ENCODE data around the gene CMTM8.
"Not testable (repeated sequence)": the region's sequence is repeated elsewhere in the genome, so short reads cannot be mapped to it uniquely, and the experiment has no call there.

CMTM8 gene

DNA sequence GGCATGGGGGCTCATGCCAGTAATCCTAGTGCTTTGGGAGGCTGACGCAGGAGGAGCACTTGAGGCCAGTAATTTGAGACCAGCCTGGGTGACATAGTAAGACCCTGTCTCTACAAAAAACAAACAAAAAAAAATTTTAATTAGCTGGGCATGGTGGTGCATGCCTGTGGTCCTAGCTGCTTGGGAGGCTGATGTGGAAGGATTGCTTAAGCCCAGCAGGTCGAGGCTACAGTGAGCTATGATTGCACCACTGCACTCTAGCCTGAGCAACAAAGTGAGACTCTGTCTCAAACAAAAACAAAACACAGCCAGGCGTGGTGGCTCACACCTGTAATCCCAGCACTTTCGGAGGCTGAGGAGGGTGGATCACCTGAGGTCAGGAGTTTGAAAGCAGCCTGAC, 9.7 kb upstream of the CMTM8 start:
- not testable (repeated sequence) for DNase-seq

DNA sequence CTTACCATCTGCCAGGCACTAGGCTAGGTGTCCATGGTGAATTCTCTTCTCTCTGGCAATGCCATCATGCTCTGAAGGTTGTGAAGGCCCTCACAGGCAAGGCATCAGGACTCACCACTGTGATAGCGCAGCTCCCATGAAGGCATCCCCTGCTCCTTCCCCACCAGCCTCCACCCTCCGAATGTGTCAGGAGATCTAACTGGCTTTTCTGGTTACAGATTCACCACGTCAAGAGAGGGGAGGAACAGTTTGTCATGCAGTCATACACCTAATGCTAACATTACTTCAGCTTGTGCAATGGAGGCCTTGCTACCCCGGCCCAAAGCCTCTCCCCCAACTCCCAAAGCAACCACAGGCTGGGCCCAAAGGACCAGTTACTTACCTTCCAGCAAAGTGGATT, 8.9 kb upstream of the CMTM8 start:
- DNase-seq = no peak

DNA sequence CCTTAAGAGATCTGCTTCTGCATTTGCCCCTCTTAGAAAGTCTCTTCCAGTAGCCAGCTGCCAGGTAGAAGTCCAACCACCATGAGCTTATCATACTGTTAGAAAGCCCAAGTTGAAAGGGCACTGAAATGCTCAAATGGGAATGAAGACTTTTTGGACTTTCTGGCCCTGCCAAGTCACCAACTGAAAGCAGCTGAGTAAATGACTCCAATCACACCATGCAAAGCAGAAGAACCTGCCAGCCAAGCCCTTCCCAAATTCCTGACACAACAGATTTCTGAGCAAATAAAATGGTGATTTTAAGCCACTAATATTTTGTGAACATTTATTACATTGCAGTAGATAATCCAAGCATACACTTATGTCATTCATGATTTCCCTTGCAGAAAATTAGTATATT, 2.1 kb upstream of the CMTM8 start:
- DNase-seq = no peak

GRCh38 chr3:32237670-32238452, 619 bp upstream of the CMTM8 start:
- no peak for DNase-seq

DNA sequence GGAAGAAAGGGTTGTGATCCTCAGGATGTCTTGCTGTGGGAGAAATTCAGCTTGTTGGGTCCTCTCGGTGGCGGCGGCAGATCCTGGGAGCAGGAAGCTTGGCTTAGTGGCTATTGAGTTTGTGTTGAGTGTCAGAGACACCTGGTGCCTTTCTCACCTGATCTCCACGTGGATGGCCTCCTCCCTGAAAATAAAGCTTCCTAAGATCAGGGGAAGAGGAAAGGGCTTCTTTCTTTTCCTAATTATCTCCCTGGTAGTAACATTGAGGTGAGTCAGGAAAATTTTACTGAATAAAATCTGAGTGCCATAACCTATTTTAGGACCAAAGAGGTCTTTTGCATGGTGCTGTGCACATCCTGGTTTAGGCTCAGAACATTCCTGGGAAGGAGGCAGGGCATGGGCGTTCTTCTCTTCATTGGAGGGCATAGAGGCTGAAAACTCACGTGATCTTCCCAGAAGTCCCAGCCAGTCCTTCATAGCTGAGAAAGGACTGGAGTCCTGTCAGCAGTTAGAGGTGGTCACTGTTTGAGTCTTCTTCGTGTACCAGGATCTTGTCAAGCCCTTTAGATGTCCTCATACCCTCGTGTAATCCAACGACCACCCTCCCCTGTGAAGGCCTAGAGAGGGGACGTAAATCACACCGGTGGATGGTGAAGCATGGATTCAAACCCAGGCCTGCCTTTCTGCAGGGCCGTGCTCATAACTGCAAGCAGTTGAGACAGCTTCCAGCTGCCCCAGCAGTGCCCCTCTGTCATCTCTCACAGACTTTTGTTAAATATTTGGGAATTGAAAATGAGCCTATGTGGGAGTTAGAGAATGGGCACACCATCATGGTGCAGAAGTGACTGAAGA, 1.1 kb downstream of the CMTM8 start:
- DNase-seq = no peak

GRCh38 chr3:32240159-32240545, 1.7 kb downstream of the CMTM8 start:
- no peak for DNase-seq

GRCh38 chr3:32241100-32241499, 2.6 kb downstream of the CMTM8 start:
- no peak for DNase-seq

DNA sequence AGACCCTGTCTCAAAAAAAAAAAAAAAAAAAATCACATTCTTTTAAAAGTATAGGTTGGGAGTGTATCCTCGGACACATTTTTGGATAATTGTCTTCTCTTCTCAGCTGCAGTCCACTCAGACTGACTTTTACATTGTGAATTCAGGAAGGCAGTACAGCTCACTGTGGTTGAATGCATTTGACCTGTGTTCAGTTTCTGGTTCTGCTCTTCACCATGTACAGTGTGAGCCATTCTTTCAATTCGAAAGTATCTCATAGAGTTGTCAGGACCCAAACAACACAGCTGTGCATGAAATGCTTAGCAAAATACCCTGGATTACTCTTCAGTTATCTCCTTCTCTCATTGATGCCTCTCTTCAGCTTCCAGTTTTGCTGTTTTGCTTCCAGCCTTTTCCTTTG, 5.0 kb downstream of the CMTM8 start:
- no peak for DNase-seq

DNA sequence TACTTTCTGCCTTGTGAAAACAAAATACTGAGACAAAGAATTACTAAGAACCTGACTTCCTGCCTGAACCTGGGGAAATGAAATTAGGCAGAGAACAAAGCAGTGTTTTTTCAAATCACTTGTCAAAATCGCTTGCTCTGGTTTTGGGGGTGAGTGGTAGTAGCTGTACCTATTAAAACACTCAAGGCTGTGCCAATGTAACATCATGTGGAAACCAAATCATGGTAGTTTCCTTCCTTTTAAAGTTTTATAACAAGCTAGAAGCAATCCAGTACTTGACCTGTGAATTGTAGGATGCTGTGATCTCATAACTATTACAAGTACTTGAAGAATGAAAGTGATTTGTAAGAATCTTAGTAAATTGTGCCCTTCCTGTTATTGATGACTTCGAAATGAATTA, 6.7 kb downstream of the CMTM8 start:
- no peak for DNase-seq

DNA sequence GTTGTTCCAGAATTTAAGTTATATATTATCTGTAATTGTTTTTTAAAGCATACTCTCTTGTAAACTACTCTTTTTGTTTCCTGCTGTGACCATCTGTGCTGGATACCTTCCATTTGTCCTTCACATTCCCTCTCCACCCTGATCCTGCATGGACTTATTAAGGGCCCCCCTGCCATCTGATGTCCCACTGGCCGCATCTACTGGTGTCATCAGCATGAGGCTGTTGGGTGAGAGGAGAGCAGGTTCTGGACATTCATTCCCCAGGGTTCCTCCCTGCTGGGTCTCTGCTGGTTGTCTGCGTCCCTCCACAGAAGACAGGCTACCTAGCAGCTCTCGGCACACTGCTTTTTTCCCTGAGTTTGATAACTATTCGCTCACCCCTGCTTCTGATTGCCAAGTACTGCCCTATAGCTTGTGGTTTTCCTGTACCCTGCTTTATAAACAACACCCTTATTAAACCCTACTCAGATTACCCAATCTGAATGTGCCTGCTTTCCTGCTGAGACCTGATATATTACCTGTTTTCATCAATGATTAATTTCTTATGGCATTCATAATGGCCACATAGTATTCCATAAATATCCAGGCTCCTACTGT, 7.7 kb downstream of the CMTM8 start:
- DNase-seq = no peak

GRCh38 chr3:32249184-32249782, 10.8 kb downstream of the CMTM8 start:
- DNase-seq = no peak

DNA sequence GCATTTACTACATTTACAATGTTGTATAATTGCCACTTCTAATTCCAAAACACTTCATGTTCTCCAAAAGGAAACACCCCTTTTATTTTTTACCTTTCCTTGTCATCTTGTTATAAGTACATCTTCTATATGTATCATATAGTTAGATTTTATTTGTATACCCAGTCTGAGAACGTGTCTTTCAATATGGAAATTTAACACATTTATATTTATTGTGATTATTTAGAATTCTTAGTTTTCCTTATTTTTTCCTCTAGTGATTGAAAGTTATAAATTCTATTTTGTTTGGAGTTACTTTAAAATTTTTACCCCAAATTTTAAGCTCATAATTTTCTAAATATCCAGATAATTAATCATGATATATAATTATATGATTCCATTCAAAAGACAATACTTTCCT, 15.8 kb downstream of the CMTM8 start:
- DNase-seq = no peak

DNA sequence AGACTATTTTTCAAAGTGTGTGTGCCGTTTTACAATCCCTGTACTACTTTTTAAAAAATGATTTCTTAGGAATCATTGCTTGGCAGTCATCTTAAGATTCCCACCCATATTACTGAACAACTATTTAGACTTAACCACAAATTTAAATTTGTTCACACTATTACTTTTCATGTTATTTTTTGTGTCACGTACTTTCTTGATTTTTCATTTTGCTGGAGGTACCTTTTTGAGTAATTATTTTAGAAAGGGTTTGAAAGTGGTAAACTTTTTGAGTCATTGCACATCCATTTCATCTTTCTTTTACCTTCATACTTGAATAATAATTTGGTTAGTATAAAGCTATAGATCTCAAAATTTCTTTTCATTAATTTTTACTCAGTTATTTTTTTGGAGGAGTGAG, 16.9 kb downstream of the CMTM8 start:
- no peak for DNase-seq

GRCh38 chr3:32256206-32256605, 17.7 kb downstream of the CMTM8 start:
- DNase-seq = no peak

GRCh38 chr3:32257042-32257441, 18.6 kb downstream of the CMTM8 start:
- no peak for DNase-seq

DNA sequence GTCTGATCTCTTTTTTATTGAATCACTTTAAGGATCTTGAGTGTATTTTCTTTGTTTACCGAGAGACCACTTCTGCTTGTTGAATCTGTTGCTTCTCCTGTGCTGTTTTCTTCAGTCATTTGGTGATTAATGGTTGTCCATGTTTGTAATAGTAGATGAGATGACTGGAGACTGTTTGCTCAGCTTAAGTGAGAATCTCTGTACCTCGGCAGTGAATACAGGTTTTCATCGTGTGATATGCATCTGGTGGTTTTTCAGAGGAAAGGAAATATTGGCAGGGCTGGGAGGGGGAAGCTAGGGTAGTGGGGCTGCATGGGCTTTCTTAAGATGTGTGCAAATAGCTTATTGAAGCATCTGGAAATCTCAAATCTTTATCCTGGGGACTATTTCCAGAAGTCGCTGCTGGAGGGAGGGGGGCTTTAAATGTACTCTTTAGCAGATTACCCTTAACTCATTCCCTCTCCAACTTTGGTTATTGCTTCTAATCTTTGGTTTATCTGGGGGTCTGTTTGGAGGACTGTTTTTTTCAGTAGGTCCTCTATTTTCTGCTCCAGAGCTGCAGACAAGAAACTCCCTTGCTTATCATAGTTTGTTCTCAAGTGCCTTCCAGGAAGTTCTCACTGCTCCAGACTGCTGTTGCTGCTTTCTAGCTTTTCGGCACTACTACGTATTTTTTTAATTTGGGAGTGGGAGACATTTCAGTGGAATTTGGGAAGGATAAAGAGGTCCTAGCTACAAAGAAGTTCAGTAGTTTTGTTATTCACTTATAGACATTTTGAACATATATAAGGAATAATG, 19.4 kb downstream of the CMTM8 start:
- DNase-seq = no peak

DNA sequence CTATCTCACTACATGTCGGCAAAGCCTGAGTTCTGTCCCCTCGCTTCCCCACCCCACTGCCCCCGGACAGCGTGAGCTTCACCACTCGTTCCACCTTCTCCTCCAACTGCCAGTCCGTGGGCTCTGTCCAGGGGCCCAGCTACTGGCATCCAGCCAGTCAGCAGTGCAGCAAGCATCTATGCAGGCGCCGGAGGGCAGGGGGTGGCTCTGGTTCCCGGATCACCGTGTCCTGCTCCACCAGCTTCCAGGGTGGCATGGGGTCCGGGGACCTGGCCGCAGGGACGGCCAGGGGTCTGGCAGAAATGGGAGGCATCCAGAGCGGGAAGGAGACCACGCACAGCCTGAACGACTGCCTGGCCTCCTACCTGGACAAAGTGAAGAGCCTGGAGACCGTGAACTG, 20.4 kb downstream of the CMTM8 start:
- no peak for DNase-seq

DNA sequence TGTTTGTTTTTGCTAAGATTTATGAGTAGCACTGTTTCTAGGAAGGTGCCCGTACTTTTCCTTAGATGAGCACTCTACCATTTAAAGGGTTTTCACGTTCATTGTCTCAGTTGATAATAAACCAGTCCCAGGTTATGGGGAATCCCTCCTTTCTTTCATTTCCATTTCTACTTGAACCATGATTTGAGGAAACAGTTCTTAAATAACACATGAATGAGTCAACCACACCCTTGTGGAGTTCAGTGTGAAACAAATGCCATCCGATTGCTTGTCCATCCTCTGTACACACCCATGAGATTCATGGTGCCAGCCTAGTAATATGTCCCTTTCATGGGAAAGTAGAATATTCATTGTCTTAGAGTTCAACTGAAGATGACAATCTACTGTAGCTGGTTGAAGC, 23.1 kb downstream of the CMTM8 start:
- DNase-seq = no peak

DNA sequence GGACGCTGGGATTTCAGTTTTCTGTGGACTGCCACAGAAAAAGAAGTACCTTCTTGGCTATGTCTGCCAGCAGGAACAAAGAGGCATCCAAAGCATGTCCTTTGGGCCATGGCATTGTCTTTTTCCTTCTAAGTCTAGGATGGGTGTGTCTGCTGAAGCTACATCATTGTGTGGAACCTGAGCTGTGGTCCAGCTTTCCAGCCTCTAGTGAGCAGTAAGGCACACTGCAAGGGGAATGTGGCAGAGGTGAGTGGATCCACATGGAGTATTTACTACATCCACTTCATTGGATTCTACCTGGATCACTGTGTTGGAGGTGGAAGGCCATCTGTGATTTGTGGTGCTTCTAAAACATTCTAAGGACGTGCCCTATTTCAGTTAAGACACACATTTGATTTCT, 23.7 kb downstream of the CMTM8 start:
- DNase-seq = no peak

DNA sequence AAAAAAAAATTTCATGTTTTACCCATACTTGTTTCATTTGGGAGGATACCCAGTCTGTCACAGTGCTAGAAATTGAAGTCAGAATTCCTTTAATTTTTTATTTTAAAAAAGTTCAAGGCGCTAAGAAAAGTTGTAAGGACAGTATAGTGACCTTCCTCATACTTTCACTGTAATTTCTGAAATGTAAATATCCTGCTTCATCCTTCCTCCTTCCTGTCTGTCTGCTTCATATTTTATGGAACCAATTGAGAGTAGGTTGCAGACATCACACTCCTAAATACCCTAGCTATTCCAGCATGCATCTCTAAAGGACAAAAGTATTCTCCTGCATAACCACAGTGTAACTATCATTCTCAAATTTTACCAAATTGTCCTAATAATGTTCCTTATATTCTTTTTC, 35.8 kb downstream of the CMTM8 start:
- no peak for DNase-seq

DNA sequence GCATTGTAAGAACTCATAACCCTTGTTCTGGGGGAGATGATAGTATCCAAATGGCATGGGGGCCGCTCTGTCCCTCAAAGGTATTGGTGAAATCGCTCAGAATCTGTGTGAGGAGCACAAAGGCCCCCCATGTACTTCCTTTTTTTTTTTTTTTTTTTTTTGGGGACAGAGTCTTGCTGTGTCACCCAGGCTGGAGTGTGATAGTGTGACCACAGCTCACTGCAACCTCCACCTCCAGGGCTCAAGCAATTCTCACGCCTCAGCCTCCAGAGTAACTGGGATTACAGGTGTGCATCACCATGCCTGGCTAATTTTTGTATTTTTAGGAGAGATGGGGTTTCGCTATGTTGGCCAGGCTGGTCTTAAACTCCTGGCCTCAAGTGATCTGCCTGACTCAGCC, 37.0 kb downstream of the CMTM8 start:
- no peak for DNase-seq
